BE2C (cell line): ENCODE measurements around the gene IL2RA.

ENCODE experiments used
- DNase-seq: peaks from one replicate; pipeline ENCODE4 v3.0.0-alpha.2; 2020
- H3K27me3 ChIP-seq: fragments of 250-450 bp; sonication (Bioruptor Pico); 2 replicates; pipeline ENCODE4 v1.5.1; 2020; ENCODE audit warnings: mild to moderate bottlenecking
- H3K36me3 ChIP-seq: fragments of 250-450 bp; sonication (Bioruptor Pico); 2 replicates; pipeline ENCODE4 v1.5.1; 2020; ENCODE audit warnings: mild to moderate bottlenecking
- H3K4me1 ChIP-seq: fragments of 250-450 bp; sonication (Bioruptor Pico); 2 replicates; pipeline ENCODE4 v1.5.1; 2020
- H3K4me3 ChIP-seq: 2 replicates; pipeline ENCODE4 v1.5.1; 2011; ENCODE audit warnings: low read depth, low read length
- H3K9me3 ChIP-seq: fragments of 250-450 bp; sonication (Bioruptor Pico); 2 replicates; pipeline ENCODE4 v1.5.1; 2020
- TF ChIP-seq, protein P1 (sequence below): IDR thresholded peaks from 2 replicates; pipeline ENCODE4 v1.5.1; 2012; ENCODE audit warnings: mild to moderate bottlenecking, low read depth, low read length

Gene IL2RA

DNA sequence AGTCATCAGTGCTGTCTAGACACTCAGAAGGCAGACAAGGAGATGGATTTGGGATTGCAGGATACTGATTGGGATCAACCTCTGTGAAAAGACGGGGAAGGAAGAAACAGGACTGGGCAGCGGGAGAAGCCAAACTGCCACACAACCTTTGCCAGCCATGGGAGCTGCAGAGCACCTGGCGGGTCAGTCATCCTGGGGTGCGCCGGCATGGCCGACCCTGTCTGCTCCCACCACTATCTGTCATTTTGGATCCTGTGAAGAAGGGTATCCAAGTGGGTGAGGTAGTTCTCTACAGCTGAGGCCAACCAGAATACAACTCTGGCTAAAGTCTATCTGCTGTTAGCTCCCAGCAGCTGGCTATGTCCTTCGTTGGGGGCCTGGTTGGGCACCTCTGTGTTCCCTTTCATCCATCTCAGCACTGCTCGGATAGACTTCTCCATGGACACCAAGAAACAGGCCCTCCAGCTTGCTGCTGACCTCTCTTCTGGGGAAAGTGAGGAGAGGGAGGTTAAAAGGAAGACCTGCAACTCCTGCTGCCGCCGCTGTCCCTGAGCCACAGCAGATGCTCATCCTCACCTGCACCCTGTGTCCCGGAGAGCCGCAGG, 15.0 kb upstream of the IL2RA start:
- DNase-seq, result no peak
- H3K36me3 ChIP-seq, result no peaks in the 10 kb centered on the region
- TF ChIP-seq, protein P1, sequence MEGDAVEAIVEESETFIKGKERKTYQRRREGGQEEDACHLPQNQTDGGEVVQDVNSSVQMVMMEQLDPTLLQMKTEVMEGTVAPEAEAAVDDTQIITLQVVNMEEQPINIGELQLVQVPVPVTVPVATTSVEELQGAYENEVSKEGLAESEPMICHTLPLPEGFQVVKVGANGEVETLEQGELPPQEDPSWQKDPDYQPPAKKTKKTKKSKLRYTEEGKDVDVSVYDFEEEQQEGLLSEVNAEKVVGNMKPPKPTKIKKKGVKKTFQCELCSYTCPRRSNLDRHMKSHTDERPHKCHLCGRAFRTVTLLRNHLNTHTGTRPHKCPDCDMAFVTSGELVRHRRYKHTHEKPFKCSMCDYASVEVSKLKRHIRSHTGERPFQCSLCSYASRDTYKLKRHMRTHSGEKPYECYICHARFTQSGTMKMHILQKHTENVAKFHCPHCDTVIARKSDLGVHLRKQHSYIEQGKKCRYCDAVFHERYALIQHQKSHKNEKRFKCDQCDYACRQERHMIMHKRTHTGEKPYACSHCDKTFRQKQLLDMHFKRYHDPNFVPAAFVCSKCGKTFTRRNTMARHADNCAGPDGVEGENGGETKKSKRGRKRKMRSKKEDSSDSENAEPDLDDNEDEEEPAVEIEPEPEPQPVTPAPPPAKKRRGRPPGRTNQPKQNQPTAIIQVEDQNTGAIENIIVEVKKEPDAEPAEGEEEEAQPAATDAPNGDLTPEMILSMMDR, result no peak
- peaks cover 35% of the 10 kb centered on the region for H3K27me3 ChIP-seq
- H3K4me1 ChIP-seq, result no peaks in the 10 kb centered on the region
- H3K4me3 ChIP-seq, result no peak overlapping the region
- no peaks in the 10 kb centered on the region for H3K9me3 ChIP-seq

DNA sequence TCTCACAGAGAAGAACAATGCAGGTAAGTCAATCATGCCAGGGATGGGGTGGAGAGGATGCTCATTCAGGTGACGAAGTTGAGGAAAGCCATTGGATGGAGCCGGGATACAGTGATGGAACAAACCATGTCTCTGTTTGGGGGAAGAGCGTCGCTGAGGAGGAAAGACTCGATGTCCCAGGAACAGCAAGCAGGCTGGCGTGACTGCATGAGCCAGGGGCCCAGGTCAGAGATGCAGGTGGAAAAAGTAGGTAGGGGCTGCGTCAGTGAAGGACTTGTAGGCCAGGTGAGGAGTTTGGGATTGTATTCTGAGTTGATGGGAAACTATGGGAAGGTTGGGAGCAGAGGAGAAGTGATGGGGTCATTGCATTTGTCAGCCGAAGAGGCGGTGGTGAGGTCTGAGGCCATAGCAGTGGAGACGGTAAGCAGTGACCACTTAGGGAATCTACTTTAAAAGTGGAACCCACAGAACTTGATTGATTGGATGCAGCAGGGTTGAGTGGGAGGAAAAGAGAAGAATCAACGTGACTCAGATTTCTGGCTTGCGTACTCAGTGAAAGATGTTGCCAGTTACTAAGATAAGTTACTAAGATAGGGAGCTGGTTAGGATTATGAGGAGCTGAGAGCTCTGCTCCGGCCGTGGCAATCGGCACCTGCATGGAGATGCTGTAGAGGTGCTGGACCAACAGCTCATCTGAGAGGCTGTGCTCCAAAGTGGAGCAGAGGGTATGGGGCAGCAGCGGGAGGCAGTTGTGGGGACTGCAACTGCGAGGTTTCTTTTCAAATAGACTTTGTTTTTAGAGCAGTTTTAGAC, 12.5 kb upstream of the IL2RA start:
- TF ChIP-seq, protein P1, result no peak
- Histone ChIP-seq H3K27me3 (peaks cover 44% of the 10 kb centered on the region), H3K4me1 (no peaks in the 10 kb centered on the region), H3K4me3 (no peak overlapping the region), H3K36me3 (no peaks in the 10 kb centered on the region), H3K9me3 (no peaks in the 10 kb centered on the region)
- no peak for DNase-seq

DNA sequence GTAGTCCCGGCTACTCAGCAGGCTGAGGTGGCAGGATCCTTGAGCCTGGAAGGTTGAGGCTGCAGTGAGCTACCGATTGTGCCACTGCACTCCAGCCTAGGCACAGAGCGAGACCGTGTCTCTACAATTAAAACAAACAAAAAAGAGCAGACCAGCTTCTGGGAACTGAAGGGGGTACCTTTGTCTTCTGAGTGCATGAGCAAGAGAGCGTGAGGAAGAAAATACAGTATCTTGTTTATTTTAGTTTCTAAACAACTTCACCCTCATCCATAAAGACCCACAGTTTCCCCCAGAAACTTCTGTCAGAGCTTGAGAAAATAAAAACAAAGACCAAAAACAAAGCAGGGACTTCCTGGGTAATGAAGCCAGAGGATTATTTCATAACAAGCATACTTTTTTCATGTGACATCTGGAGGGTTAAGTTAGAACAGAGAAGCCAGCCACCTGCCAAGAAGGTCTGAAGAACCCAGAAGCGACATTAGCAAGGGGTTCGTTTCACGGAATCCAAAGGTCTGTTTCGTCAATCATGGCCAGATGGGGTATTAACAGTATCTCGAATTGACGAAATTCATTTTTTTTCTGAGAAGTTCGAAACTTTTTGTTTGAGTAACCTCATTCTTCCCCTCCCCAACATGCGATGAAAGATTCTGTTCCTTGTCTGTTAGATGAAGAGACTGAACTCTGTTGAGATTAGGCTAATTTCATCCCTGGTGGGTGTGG, 10.2 kb upstream of the IL2RA start:
- DNase-seq, result no peak
- H3K4me1 ChIP-seq, result no peaks in the 10 kb centered on the region
- TF ChIP-seq, protein P1, result no peak
- H3K27me3 ChIP-seq, result peaks cover 48% of the 10 kb centered on the region
- no peak overlapping the region for H3K4me3 ChIP-seq
- H3K36me3 ChIP-seq, result no peaks in the 10 kb centered on the region
- no peaks in the 10 kb centered on the region for H3K9me3 ChIP-seq

DNA sequence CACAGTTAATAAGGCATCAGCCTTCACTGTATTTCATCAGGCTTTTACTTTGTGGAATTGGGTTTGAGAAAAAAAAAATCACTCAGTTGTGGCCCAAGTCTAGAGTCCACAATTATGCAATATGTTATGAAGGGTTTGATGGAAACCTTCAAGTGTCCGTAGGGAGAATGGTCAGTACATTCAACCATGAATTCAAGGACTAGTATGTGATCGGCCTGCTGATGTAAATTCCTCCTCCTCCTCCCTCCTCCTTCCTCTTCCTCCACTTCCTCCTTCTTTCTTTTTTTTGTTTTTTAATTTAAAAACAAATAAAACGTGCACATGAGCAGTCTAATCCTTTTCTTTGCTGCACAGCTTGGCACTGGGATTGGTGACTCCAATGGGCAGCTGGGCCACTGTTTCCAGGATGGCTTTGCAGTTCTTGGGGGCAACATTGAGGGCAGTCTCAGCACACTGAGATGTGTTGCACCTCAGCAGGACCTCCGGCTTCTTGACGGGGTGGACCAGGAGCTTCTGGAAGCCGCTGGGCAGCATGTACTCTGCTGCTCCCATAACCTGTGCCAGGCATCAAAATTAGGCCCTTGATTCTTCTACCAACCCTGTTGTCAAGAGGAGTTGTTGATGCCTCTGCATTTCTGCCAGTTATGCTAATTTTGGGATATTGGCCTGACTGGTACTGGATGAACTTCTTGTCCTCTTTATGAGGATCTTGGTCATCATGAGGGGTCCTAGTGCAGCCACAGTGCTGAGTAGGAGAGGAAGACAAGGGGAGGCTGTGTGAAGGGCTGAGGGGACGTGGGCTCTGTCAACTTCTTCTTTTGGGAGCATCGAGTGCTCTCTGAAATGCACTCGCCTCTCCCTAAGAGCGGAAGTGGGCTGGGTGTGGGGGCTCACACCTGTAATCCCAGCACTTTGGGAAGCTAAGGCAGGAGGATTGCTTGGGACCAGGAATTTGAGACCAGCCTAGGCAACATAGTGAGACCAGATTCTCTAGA, 9.3 kb upstream of the IL2RA start:
- H3K4me3 ChIP-seq, result no peak overlapping the region
- TF ChIP-seq, protein P1, result no peak
- no peak for DNase-seq

DNA sequence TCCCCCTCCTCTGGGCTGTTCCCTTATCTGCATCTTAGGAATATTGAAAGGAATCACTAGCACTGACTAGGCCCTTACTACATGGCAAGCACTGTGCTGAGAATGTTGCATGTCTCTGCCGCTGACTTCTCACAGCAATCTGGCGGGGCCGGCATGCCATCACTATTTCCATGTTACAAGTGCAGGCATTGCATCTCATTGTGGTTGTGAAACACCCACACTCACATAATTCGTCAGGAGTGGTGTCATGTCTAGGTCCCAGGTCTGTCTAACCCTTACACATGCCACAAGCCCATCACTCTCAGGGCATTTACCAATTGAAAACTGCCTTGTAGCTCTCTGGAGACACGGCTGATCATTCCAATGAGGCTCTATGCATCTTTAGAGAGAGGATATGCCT, 8.5 kb upstream of the IL2RA start:
- peaks cover 45% of the 10 kb centered on the region for H3K27me3 ChIP-seq
- no peaks in the 10 kb centered on the region for H3K36me3 ChIP-seq
- H3K4me3 ChIP-seq, result no peak overlapping the region
- DNase-seq, result no peak
- TF ChIP-seq, protein P1, result no peak
- no peaks in the 10 kb centered on the region for H3K9me3 ChIP-seq
- H3K4me1 ChIP-seq, result no peaks in the 10 kb centered on the region

More for the DNA sequence above, 9.3 kb upstream of the IL2RA start:
- Histone ChIP-seq H3K36me3 (no peaks in the 10 kb centered on the region), H3K9me3 (no peaks in the 10 kb centered on the region), H3K27me3 (peaks cover 49% of the 10 kb centered on the region), H3K4me1 (no peaks in the 10 kb centered on the region)
